HG02840 (cell line): Measurements from ENCODE around the gene FAM107B.

ENCODE experiments used
- ATAC-seq: cut with Tn5 transposase; IDR thresholded peaks from one replicate; pipeline ENCODE4 v1.9.1; 2021; ENCODE audit warnings: mild to moderate bottlenecking, moderate library complexity, moderate number of reproducible peaks; ENCODE audit not compliant: unreplicated experiment, low FRiP score

Gene FAM107B

GRCh38 chr10:14477408-14477710, 297.3 kb downstream of the FAM107B start:
- ATAC-seq = no peak

- ATAC-seq = no peak
Measured at GRCh38 chr10:14476641-14477407, 297.9 kb downstream of the FAM107B start.

- no peak for ATAC-seq
Measured at GRCh38 chr10:14476006-14476405, 298.7 kb downstream of the FAM107B start.

- ATAC-seq = no peak
Measured at GRCh38 chr10:14474656-14475055, 300.0 kb downstream of the FAM107B start.

GRCh38 chr10:14470920-14471319, 303.8 kb downstream of the FAM107B start:
- no peak for ATAC-seq

- no peak for ATAC-seq
Measured at GRCh38 chr10:14468726-14469125, 306.0 kb downstream of the FAM107B start.
